ENCODE data around the gene RACK1.
A peak's percentile ranks its signal among the peaks of the same experiment; 100 is the strongest.
"Not testable (repeated sequence)": the region's sequence is repeated elsewhere in the genome, so short reads cannot be mapped to it uniquely, and the experiment has no call there.

The RACK1 gene

GRCh38 chr5:181243564-181244343 lies at the start of gene RACK1:
Gene RACK1, minus strand, starts transcription at chr5:181243906. Its CDS starts 106 bp downstream, at chr5:181243800.
- peak; percentile 94 for DNase-seq (ENCODE audit: low spot score)

- DNase-seq (ENCODE audit: low spot score), result not testable (repeated sequence)
Observed at GRCh38 chr5:181287331-181287730, 43.6 kb upstream of the RACK1 start.

DNA sequence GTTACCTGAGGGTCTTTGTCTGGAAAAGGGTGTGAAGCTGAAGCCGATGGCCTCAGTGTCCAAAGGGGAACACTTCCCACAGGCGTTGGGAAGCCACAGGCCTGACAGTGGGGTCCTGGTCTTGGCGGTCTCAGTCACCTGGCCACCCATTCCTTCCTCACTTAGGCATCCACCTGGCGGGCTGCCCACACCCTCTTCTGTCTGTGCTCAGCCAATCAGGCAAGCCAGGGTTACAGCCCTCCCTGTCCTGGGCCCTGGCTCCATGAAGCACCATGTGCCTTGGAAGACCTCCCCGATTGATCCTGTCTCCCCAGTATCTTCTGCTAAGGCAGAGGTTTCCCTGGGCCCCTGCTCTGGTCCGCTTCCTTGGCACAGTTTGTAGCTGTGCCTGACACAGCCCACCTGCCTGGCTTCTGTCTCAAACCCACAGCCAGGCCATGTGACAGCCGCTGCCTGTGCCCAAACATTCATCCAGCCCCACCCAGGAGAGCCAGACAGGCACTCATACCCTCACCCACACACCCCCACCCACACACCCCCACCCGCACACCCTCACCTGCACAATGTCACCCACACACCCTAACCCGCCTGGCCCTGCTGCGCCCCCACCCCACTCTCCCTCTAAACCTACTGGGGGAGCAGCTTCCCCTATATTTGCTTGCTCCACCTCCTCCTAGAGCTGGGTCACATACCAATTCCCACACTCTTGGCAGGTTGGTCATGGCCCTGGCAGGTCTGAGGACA lies 42.4 kb upstream of the RACK1 start:
- DNase-seq (ENCODE audit: low spot score), result not testable (repeated sequence)

DNA sequence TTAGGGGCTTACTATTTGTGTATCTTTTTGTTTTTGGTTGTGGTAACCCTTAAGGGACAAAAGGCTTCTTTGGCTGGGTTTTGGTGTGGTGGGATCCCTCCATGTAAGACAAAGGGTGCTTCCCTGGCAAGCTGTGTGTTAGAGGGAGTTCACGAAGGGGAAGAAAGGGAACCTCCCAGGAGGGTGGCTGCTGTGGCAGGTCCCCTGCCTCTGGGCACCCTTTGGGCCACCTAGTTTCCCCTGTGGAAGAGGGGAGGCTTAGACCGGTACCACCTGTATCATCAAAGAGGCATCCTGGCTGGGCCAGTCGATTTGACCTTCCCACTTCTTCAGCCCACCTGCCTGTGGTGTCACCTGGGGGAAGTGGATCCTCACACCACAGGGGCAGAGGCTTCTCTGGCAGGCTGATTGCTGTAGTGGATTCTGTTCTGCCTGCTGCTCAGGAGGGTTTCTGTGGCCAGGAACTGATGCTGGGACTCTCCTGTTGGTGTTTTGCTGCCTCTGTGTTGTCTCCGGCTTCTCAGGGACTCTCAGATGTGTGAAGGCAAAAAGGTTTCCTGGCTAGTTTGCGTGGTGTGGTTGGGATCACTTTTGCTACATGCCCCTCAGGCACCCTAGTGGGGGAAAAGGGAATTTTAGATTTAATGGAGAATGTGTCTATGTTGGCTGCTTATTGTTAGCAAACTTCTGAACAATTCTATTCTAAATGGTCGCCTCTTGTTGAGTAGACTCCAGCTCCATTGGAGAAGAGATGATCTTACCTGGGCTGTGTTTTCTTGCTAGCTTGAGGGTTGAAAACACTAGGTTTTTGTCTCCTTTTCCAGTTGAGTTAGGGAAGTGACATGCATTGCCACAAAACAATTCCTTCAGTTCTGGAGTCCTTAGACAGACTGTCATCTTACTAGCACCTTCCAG lies 40.4 kb upstream of the RACK1 start:
- not testable (repeated sequence) for DNase-seq (ENCODE audit: low spot score)

DNA sequence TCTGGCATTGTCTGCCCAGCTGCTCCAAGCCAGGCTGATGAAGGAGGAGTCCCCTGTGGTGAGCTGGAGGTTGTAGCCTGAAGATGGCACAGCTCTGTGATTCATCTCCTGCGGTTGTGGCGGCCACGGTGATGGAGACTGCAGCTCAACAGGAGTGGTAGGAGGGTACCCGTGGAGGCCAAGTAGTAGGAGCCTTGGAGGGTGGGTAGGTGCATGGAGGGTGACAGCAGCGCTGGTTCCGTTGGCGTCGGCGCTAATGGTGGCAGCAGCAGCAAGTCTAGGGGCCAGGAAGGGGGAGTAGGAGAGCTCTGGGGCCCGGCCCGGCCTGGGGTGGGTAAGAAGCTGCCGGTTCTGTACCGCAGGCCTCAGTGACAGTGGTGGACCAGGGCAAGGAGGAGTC lies 39.6 kb upstream of the RACK1 start:
- no peak for DNase-seq (ENCODE audit: low spot score)

- DNase-seq (ENCODE audit: low spot score), result no peak
Observed at GRCh38 chr5:181282874-181283273, 39.2 kb upstream of the RACK1 start.

- DNase-seq (ENCODE audit: low spot score), result not testable (repeated sequence)
Observed at GRCh38 chr5:181282415-181282814, 38.7 kb upstream of the RACK1 start.

- no peak for DNase-seq (ENCODE audit: low spot score)
Observed at GRCh38 chr5:181281984-181282316, 38.2 kb upstream of the RACK1 start.

DNA sequence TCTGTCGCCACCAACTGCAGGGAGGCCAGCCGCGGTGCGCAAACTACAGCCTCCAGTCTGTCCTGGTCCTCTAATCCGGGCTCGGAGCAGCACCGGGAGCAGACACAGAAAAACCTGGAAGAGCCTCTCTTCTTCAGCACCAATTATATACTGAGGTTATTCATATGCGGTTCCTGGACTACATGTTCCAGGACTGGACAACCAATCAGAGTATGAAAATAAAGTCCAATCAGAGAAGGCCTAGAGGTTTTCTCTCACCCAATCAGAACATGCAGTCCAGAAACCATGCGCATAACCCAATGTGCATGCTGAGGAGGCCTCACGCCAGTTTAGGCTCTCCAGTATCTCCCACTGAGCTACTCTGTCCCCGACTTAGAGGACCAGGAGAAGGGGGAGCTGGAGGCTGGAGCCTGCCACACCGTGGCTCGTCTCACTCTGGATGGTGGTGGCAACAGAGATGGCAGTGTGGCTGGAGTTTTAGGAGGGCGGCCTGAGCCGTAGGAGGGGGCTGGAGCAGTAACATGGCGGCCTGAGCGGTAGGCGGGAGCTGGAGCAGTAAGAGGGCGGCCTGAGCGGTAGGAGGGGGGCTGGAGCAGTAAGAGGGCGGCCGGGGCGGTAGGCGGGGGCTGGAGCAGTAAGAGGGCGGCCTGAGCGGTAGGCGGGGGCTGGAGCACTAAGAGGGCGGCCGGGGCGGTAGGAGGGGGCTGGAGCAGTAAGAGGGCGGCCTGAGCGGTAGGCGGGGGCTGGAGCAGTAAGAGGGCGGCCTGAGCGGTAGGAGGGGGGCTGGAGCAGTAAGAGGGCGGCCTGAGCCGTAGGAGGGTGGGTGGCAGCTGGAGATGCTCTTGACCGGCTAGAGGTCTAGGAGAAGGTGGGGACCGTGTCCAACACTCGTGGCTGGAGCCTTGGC lies 37.6 kb upstream of the RACK1 start:
- no peak for DNase-seq (ENCODE audit: low spot score)

DNA sequence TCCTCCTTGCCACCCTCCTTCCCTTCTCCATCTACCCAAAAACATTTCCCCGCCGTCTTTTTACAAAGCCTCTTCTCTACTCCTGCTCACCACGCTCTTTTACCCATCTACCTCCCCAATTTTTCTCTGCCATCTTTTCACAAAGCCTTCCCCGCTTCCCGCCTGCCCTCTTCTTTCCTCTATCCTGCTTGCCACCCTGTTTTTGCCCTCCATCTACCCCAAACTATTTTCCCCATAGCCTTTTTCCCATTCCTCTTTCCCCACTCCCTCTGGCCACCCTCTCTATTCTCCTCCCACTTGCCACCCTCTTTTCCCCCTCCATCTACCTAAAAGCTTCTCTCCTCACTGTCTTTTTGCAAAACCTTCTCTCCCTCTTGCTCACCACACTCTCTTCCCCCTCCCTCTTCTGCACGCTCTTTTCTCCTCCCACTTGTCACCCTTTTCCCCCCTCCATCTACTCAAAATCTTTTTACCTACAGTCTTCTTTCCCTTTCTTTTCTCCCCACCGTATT lies 36.6 kb upstream of the RACK1 start:
- DNase-seq (ENCODE audit: low spot score), result no peak

DNA sequence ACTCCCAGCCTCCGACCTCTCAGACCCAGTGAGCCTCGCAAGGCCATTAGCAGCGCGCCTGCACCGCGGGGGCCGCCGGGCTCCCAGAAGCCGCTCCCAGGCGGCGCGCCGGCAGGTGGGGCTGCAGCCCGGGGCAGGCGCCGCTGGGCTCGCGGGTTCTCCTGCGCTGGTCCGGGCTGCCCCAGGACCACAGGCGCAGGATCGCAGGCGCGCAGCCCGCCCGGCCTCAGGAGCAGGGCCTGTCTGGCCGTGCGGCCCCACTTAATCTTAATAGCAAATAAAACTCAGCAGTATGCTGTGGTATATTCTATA lies 29.7 kb upstream of the RACK1 start:
- not testable (repeated sequence) for DNase-seq (ENCODE audit: low spot score)

DNA sequence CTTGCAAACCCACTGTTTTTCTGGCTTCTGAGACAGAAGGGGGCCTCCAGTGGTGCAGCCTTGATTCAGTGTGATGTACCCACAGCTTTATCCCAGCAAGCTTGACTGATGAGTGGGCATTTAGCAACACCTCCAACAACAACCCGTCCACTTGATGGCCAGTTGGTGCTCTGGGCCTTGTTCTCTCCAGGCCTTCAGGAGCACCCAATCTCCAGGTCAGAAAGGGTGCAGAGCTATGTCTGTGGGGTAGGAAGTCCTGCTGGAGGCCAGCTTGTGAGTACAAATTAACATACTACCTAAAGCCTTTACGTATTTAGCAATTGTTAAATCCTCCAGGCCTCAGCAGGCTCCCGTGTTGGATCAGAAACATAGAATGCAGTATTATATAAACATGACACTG lies 27.4 kb upstream of the RACK1 start:
- DNase-seq (ENCODE audit: low spot score), result no peak

- not testable (repeated sequence) for DNase-seq (ENCODE audit: low spot score)
Observed at GRCh38 chr5:181267907-181268306, 24.2 kb upstream of the RACK1 start.

- not testable (repeated sequence) for DNase-seq (ENCODE audit: low spot score)
Observed at GRCh38 chr5:181267291-181267904, 23.7 kb upstream of the RACK1 start.

DNA sequence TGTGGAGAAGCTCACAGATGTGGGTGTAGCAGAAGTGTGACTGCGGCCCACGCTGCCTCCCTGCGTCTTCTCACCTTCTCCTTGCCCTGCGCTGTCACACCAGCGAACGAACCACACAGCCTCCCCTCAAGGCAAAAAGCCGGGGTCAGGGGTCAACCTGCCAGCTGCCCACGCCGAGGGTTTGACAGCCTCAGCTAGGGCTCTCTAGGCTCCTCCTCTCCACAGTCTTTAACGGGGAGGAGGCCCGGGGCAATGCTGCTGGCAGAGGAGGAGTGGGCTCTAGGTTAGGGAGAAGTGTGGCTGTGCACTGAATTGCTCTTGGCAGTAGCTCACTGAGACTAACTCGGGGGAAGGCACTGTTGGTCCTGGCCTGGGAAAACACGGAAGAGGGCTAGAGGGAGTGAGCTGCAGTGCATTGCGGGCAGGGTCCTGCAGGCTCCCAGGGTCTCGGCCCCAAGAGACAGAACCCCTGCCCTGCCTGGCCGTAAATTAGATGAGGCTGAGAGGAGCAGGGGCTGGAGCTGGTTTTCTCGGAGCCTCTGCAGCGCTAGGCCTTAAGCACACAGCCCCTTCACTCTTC lies 21.5 kb upstream of the RACK1 start:
- DNase-seq (ENCODE audit: low spot score), result no peak

DNA sequence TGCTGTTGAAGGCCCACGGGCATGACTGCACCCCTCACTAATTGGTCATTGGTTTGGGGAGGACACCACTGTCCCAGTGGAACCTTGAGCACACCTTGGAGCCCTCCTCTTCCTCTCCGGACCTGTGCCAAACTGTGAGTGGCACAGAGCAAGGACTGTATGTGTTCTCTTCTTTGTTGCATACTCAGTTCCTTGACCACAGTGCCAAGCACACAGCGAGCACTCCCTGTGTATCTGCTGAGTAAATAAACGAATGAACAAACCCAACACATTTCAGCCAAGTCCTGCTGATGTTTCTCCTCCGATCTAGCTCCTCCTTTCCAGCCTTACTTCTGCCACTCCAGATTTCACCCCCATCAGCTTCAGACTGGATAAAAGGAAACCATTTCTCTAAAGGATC lies 19.9 kb upstream of the RACK1 start:
- no peak for DNase-seq (ENCODE audit: low spot score)

- peak; percentile 56 for DNase-seq (ENCODE audit: low spot score)
Observed at GRCh38 chr5:181261320-181262049, 17.8 kb upstream of the RACK1 start.

- DNase-seq (ENCODE audit: low spot score), result peak; percentile 84
Observed at GRCh38 chr5:181260720-181261319, 17.1 kb upstream of the RACK1 start, which contains the start of gene TRIM52. Gene TRIM52, minus strand, starts transcription at chr5:181261143. Its CDS starts 330 bp downstream, at chr5:181260813.

Data from pons (tissue), 1 donor.